IPS-18a (cell line): ENCODE results near the gene ALPP.
"Not testable (repeated sequence)": the region's sequence is repeated elsewhere in the genome, so short reads cannot be mapped to it uniquely, and the experiment has no call there.

Source experiments
- H3K27ac ChIP-seq: one replicate; pipeline ENCODE4 v1.5.1; 2013; ENCODE audit warnings: low read length
- H3K27me3 ChIP-seq: one replicate; pipeline ENCODE4 v1.6.1; 2013; ENCODE audit warnings: mild to moderate bottlenecking, low read length; ENCODE audit not compliant: control insufficient read depth, insufficient read depth
- H3K36me3 ChIP-seq: one replicate; pipeline ENCODE4 v1.6.1; 2013; ENCODE audit warnings: low read depth, low read length; ENCODE audit not compliant: control insufficient read depth
- H3K4me1 ChIP-seq: one replicate; pipeline ENCODE4 v1.6.1; 2013; ENCODE audit warnings: low read depth, low read length; ENCODE audit not compliant: control insufficient read depth
- H3K4me3 ChIP-seq: one replicate; pipeline ENCODE4 v1.5.1; 2013; ENCODE audit warnings: low read length
- H3K9ac ChIP-seq: one replicate; pipeline ENCODE4 v1.6.1; 2013; ENCODE audit warnings: mild to moderate bottlenecking, low read length, moderate library complexity
- H3K9me3 ChIP-seq: one replicate; pipeline ENCODE4 v1.6.1; 2013; ENCODE audit warnings: low read depth, low read length; ENCODE audit not compliant: control insufficient read depth

Gene ALPP

GRCh38 chr2:232335859-232336215 lies 42.7 kb upstream of the ALPP start:
- H3K4me3 ChIP-seq: no peak overlapping the region
- H3K9me3 ChIP-seq: no peaks in the 10 kb centered on the region
- no peaks in the 10 kb centered on the region for H3K27me3 ChIP-seq

GRCh38 chr2:232336241-232336736 lies 42.3 kb upstream of the ALPP start:
- no peaks in the 10 kb centered on the region for H3K27me3 ChIP-seq
- H3K36me3 ChIP-seq: no peaks in the 10 kb centered on the region
- no peak overlapping the region for H3K9ac ChIP-seq
- H3K4me3 ChIP-seq: no peak overlapping the region
- H3K4me1 ChIP-seq: no peaks in the 10 kb centered on the region
- H3K9me3 ChIP-seq: no peaks in the 10 kb centered on the region
- no peak overlapping the region for H3K27ac ChIP-seq

More at GRCh38 chr2:232335859-232336215, 42.7 kb upstream of the ALPP start:
- Histone ChIP-seq H3K9ac (no peak overlapping the region), H3K4me1 (no peaks in the 10 kb centered on the region), H3K36me3 (no peaks in the 10 kb centered on the region), H3K27ac (no peak overlapping the region)

- Histone ChIP-seq H3K27me3 (no peaks in the 10 kb centered on the region), H3K4me1 (no peaks in the 10 kb centered on the region)
Measured at GRCh38 chr2:232336981-232337720, 41.4 kb upstream of the ALPP start.

GRCh38 chr2:232338094-232338758 lies 40.3 kb upstream of the ALPP start:
- H3K36me3 ChIP-seq, H3K27ac ChIP-seq: not testable (repeated sequence)

More at GRCh38 chr2:232336981-232337720, 41.4 kb upstream of the ALPP start:
- Histone ChIP-seq H3K9me3 (no peaks in the 10 kb centered on the region), H3K36me3 (no peaks in the 10 kb centered on the region), H3K4me3 (no peak overlapping the region), H3K27ac (no peak overlapping the region), H3K9ac (no peak overlapping the region)

GRCh38 chr2:232338759-232339106 lies 39.8 kb upstream of the ALPP start:
- no peaks in the 10 kb centered on the region for H3K27me3 ChIP-seq
- H3K4me3 ChIP-seq: no peak overlapping the region
- no peaks in the 10 kb centered on the region for H3K36me3 ChIP-seq
- no peaks in the 10 kb centered on the region for H3K4me1 ChIP-seq
- H3K27ac ChIP-seq: no peak overlapping the region
- H3K9ac ChIP-seq: no peak overlapping the region
- H3K9me3 ChIP-seq: no peaks in the 10 kb centered on the region

More at GRCh38 chr2:232338094-232338758, 40.3 kb upstream of the ALPP start:
- H3K4me1 ChIP-seq, H3K9ac ChIP-seq, H3K27me3 ChIP-seq, H3K4me3 ChIP-seq, H3K9me3 ChIP-seq: not testable (repeated sequence)

GRCh38 chr2:232339121-232340081 lies 39.1 kb upstream of the ALPP start:
- H3K27ac ChIP-seq: no peak overlapping the region
- no peaks in the 10 kb centered on the region for H3K36me3 ChIP-seq
- H3K9ac ChIP-seq: no peak overlapping the region
- H3K4me1 ChIP-seq: no peaks in the 10 kb centered on the region
- no peaks in the 10 kb centered on the region for H3K27me3 ChIP-seq
- H3K9me3 ChIP-seq: no peaks in the 10 kb centered on the region
- H3K4me3 ChIP-seq: no peak overlapping the region

- Histone ChIP-seq H3K36me3 (no peaks in the 10 kb centered on the region), H3K27ac (no peak overlapping the region), H3K9ac (no peak overlapping the region), H3K4me3 (no peak overlapping the region), H3K9me3 (no peaks in the 10 kb centered on the region), H3K27me3 (no peaks in the 10 kb centered on the region), H3K4me1 (no peaks in the 10 kb centered on the region)
Measured at GRCh38 chr2:232340171-232340935, 38.2 kb upstream of the ALPP start.

GRCh38 chr2:232341061-232341738 lies 37.4 kb upstream of the ALPP start:
- Histone ChIP-seq H3K27ac (no peak overlapping the region), H3K36me3 (no peaks in the 10 kb centered on the region), H3K9ac (no peak overlapping the region), H3K4me3 (no peak overlapping the region), H3K4me1 (no peaks in the 10 kb centered on the region), H3K9me3 (no peaks in the 10 kb centered on the region), H3K27me3 (no peaks in the 10 kb centered on the region)

- Histone ChIP-seq H3K27ac (no peak overlapping the region), H3K27me3 (no peaks in the 10 kb centered on the region), H3K4me1 (no peaks in the 10 kb centered on the region), H3K36me3 (no peaks in the 10 kb centered on the region), H3K9ac (no peak overlapping the region), H3K4me3 (no peak overlapping the region), H3K9me3 (no peaks in the 10 kb centered on the region)
Measured at GRCh38 chr2:232341739-232342126, 36.8 kb upstream of the ALPP start.

- no peaks in the 10 kb centered on the region for H3K9me3 ChIP-seq
- H3K4me3 ChIP-seq: no peak overlapping the region
- H3K4me1 ChIP-seq: no peaks in the 10 kb centered on the region
- H3K27me3 ChIP-seq: no peaks in the 10 kb centered on the region
- no peak overlapping the region for H3K27ac ChIP-seq
- no peaks in the 10 kb centered on the region for H3K36me3 ChIP-seq
- H3K9ac ChIP-seq: no peak overlapping the region
Measured at GRCh38 chr2:232342635-232343565, 35.7 kb upstream of the ALPP start.
